Stimulated activated CD4-positive, alpha-beta T cell treated with anti-CD3 and anti-CD28 coated beads, Interleukin-2, amount 100 ng/mL, for 48 hours (primary cell): ENCODE measurements around the gene GLTP.
A peak's percentile ranks its signal among the peaks of the same experiment; 100 is the strongest.
"Not testable (repeated sequence)": the region's sequence is repeated elsewhere in the genome, so short reads cannot be mapped to it uniquely, and the experiment has no call there.

Source experiments
- DNase-seq, 2 donors: peaks; one replicate each; pipeline ENCODE4 v3.0.0-alpha.2; 2020

GLTP gene

GRCh38 chr12:109876406-109876805 is 3.9 kb downstream of the GLTP start:
- DNase-seq = no peak

- DNase-seq = no peak
These were observed 4.7 kb downstream of the GLTP start for GRCh38 chr12:109875572-109876131.

DNA sequence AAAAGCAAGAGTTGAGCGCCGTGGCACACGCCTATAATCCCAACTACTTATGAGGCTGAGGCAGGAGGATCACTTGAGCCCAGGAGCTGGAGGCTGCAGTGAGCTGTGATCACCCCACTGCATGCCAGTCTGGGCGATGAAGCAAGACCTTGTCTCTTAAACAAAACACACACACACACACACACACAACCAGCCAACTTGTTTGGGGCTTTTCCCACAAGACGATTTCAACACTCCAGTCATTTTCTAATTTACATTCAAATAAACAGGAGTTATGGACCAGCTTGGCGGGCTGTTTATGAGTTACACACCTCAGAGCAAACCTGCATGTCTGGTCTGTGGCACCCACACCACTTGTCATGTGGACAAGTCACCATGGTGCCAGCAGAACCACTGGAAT is 6.7 kb downstream of the GLTP start:
- DNase-seq = no peak

DNA sequence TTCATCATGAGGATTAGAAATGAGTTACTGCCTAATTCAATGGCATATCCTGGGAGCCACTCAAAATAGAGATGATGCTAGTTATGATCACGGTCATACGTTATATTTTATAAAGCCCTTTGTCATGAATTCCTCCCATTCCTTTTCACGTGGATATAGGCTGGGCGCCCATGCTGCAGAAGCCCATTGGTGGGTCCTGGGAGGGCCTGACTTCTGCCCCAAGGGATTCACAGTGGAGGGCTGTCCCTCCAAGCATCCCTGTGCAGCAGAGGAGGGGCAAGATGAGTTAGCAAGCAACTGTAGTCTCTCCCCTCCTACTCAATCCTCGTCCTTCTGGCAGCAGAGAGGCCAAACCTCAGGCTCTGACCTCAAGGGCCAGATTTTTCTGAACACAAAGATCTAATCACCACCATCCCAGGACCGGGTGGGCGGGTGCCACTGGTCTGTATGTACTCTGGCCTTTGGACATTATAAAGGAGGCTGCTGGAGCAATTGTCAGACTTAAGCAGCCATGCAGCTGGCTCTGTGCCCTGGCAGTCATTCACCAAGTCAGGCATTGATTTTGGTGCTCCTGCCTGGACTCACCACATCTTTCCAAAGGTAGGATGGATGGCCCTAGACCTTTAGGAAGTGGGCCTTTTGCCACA is 8.6 kb downstream of the GLTP start:
- DNase-seq = no peak

GRCh38 chr12:109870648-109871047 is 9.7 kb downstream of the GLTP start:
- DNase-seq = no peak

DNA sequence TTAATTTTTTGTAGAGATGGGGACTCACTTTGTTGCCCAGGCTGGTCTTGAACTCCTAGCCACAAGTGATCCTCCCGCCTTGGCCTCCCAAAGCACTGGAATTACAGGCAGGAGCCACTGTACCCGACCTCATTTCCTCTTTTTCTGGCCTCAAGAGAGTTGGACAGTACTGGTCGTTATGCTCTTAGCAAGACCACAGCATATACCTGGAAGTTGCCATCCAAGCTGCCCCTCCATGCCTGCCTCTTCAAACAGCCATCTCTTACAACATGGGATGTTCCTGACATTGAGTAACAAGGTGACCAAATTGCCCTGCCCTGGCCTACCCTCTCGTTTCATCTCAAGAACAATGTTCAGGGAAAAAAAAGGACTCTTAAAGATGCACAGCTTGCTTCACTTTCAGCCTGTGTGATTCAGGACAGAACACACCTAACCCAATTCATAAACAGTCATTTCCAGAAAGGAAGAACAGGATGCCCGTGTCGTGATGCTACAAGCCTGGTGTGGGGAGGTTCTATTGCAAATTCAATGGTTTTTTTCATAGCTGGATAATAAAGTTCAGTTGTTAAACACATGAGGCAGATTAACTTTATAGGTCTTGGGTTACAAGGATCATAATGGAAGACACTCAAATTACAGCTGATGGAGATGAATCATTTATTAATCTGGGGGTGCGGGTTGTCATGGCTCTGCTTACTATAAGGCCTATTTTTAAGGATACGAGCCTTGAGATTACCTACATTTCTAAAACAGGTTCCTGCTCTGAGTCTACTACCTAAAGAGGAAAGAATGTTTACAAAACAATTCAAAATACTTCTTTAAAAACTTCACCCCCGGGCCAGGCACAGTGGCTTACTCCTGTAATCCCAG is 11.9 kb downstream of the GLTP start:
- DNase-seq = no peak

- DNase-seq = no peak
These were observed 15.4 kb downstream of the GLTP start for GRCh38 chr12:109864916-109865315.

- DNase-seq = no peak
These were observed 16.3 kb downstream of the GLTP start for GRCh38 chr12:109863847-109864712.

DNA sequence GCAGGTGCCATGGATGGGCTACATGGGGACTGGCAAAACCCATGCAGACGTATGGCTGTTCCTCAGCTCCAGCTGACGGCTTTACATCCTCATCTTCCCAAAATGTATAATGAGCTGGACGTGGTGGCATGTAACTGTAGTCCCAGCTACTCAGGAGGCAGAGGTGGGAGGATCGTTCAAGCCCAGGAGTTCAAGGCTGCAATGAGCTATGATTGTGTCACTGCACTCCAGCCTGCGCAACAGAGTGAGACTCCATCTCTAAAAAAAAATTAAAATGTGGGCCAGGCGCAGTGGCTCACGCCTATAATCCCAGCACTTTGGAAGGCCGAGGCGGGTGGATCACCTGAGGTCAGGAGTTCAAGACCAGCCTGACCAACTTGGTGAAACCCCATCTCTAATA is 17.9 kb downstream of the GLTP start:
- not testable (repeated sequence) for DNase-seq

DNA sequence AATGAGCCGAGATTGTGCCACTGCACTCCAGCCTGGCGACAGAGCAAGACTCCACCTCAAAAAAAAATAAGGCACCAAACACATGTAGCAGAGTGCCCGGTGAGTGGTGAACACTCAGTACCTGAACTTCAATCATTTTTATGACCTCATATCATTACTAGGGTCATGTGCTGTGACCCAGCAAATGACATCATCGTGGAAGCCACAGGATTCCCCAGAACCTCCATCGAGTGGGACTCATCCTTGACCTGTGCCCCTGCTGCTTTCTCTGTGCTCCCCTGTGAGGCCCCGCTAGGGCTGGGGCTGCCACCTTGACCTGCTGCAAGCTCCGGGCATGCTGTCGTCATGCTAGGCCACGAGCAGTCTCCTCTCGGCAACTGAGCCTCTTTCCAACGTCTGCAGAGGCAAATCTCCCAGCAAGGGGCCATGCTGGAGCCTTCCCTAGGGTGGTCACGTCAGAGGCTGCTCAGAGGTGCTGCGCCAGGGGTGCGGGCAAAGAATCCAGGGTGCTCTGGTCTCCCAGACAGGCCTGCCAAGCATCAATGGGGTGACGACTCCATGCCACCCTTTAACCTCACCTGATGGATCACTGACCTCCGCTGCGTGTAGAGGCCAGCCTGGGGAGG is 18.5 kb downstream of the GLTP start:
- DNase-seq = no peak

DNA sequence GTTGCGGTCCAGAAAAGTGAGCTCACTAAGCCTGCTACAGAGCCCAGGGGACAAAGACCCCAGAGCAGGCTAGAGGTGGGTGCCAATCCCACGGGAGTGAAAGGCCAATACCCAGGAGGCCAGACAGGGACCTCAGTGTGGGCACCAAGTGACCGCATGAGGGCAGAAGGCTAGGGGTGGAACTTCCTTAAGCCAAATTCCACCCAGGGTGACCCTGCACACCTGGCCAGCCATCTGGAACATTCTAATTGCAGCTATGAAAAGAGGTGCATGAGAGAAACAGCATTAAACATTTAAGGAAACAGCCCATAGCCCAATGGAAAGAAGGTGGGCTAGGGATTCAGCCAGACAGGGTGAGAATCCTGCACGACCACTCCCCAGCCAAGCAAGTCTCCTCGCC is 19.4 kb downstream of the GLTP start:
- no peak for DNase-seq

DNA sequence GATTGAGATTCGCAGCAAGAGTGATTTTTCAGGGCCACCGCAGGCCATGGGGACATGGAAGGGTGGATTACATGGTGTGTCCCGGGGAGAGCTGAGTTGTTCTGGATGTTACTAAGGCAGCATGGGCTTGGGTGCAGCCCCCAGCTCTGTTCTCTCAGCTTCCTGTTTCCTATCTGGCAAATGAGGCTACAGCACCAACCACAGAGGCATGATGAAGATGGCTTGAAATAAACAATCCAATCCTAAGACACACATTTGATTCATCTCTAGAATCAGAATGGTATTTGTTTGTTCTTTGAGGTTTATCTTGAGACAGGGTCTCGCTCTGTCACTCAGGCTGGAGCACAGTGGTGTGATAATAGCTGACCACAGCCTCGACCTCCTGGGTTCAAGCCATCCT is 21.6 kb downstream of the GLTP start:
- DNase-seq = no peak

DNA sequence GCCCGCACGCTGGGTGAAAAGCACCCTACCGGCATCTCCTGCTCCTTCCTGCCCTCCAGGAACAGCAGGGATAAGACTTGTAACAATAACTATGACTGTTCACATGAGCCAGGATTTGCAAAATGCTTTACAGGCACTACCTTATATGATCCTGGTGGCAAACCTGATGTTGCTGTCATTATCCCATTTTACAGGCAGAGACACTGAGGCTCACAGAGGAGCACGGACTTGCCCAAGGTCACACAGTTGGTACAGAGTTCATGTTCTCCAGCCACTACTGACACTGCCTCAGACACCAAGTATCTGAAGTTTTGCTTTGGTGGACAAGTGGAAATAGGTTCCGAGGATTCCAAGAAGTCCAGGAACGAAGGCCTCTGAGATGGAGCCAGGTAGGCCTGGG is 22.6 kb downstream of the GLTP start:
- no peak for DNase-seq

DNA sequence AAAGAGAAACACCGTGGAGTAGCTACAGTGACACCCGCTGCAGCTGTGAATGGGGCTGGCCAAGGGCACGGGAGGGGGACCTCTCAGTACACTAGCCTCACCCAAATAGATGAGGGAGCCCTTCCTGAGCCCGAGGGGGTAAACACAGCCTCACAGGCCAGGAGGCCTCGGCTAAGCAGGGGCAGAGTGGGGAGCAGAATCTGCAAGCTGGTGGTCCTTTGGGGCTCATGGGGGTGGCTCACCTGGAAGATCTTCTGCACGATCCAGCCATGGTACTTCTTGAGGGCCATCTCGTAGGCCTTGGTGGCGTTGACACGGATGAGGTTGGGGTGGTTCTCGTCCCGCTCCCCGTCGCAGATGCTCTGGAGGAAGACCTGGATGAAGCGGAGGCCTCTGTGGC is 25.0 kb downstream of the GLTP start:
- no peak for DNase-seq

DNA sequence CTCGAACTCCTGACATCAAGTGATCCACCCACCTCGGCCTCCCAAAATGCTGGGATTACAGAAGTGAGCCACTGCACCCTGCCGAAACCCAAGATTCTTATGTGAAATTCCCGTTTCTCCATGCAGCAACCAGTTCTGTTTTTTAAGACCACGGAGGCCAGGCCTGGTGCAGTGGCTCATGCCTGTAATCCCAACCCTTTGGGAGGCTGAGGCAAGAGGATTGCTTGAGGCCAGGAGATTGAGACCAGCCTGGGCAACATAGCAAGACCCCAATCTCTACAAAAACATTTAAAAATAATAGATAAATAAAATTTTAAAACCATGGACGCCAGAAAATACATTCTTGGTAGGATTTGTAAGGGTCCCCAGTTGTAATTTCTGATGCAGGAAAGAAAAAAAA is 29.8 kb downstream of the GLTP start:
- not testable (repeated sequence) for DNase-seq

DNA sequence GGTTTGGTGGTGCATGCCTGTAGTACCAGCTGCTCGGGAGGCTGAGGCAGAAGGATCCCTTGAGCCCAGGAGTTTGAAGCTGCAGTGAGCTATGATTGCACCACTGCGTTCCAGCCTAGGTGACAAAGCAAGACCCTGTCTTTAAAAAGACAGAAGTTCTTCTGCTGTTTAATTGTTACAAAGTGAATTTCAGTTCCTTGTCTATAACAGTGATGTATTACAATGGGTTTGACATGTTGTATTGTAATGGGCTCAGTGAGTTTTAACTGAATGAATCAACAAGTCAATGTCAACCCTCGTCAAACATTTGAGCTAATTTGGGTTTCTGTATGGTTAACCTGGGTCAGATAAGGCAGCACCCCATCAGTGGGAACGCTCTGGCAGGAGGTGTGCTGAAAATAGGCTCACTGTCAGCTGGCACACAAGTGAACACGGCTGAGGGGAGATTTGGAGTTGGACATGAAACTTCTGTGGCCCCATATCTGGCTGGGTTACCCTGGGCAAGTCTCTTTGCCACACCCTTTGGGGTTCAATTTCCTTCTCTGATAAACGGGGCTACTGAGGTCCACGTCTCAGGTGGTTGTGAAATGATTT is 33.1 kb downstream of the GLTP start:
- no peak for DNase-seq

DNA sequence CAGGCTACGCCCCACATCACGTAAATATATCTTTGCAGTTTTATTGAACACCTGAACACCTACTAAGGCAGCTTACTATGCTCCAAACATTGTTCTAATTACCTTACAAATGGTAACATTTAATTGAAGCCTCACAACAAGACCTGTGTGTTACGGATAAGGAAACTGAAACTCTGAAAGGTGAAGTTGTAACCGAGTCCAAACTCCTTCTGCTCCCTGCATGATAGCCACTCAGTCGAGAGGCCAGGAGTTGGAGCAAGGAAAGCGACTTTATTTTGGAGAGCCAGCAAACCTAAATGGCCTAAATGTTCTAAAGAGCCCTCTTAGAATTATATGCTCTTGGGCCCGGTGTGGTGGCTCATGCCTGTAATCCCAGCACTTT is 34.5 kb downstream of the GLTP start:
- DNase-seq = no peak

- DNase-seq = peak; percentile 95 to 96
These were observed 35.1 kb downstream of the GLTP start for GRCh38 chr12:109844983-109845823.

DNA sequence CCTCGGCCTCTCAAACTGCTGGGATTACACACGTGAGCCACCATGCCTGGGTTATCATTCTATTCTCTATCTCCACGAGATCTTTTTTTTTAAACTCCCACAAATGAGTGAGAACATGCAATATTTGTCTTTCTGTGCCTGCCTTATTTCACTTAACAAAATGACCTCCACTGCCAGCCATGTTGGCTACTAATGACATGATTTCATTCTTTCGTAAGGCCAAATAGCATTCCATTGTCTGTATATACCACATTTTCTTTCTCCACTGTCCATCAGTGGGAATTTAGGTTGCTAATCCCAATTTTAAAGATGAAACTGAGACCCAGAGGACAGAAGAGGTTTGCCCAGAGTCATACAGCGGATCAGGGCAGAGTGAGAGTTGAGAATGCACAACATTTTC is 36.2 kb downstream of the GLTP start:
- DNase-seq = no peak

- DNase-seq = no peak
These were observed 38.3 kb downstream of the GLTP start for GRCh38 chr12:109842021-109842420.

DNA sequence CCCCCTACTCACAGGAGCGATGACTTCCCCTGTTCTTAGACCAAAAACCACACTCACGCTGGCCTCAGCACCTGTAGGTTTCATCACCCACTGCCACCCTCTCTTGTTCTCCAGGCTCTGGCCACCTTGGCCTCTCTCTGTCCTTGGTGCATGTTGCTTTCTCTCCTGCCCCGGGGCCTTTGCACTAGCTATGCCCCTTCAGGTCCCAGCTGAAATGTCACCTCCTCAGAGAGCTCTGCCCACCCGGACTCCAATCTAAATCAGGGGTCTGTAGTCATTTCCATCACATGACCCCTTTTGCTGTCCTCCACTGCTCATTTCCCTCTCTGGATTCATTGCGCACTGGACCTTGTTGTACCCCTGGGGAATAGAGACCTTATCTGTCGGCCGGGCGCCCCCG is 39.0 kb downstream of the GLTP start:
- DNase-seq = no peak
